Pons (tissue), 1 donor: ENCODE measurements around the gene TMEM51.
"Not testable (repeated sequence)": the region's sequence is repeated elsewhere in the genome, so short reads cannot be mapped to it uniquely, and the experiment has no call there.

ENCODE experiments used
- DNase-seq: peaks from one replicate; pipeline ENCODE4 v3.0.0-alpha.2; 2016; ENCODE audit warnings: low spot score

TMEM51 gene

DNA sequence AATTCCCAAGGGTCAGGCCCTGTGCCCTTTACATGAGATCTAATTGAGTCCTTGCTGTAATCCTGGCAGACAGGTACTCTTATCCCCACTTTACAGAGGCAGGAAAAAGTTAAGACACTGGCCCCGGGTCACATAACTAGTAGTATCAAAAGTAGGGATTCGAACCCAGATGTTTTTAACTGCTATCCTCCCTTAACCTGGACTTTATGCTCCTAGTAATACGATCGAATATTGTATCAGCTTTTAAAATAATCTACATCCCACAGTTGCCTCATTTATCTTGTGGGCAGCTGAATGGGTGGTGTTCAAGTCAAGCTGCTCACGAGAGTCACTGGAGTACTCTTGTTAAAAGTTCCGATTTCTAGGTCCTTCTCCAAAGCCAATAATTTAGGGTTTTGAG lies 25.5 kb upstream of the TMEM51 start:
- no peak for DNase-seq

DNA sequence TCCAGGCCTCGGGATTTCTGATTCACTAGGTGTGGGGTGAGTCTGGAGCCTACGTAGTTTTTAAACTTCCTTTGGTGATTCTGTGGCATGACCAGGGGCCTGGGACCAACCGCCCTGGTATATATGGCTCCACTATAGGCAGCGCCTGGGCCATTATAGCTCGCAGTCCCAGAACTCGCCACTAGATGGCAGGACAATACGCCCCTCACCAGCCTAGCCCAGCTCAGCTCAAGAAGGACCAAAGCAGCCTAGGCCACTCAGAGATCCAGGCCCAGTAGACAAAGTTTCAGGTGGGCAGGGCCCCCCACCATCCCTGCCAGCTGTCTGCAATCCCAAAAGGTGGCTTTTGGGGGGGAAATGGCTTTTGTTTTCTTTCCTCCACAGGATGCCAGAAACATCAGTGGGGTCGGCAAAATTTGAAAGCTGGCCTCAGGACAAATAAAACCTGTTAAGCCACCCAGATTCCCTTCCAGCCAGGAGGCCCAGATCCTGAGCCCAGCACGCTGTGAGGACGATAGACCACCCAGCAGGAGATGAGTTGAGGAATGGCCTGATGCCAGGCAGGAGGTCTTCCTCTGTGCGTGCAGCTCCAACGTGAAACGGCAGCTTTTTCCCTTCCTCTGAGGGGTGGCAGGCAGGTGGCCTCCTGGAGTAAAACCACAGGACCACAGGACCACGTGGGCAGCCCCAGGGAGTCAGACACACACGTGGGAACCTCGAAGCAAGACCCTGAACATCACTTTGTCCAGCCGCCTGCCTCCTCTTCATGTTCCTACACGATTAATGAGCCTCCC lies 24.8 kb upstream of the TMEM51 start:
- DNase-seq, result peak; percentile 37

DNA sequence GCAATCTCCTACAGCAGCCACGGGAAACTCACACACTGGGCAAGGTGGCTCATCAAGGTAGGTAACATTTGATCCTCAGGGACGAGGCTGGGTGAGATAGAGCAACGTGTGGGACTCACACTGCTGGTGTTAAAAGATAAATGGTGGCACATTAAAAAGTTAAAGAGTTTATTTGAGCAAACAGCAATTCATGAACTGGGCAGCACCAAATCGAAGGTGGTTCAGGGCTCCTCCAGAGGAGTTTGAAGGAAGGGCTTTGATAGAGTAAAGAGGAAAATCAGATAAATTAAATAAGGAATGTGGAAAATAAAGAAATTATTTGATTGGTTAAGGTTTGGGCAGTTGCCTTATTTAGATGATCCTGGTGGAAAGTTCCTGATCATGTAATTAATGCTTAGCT lies 23.6 kb upstream of the TMEM51 start:
- no peak for DNase-seq

DNA sequence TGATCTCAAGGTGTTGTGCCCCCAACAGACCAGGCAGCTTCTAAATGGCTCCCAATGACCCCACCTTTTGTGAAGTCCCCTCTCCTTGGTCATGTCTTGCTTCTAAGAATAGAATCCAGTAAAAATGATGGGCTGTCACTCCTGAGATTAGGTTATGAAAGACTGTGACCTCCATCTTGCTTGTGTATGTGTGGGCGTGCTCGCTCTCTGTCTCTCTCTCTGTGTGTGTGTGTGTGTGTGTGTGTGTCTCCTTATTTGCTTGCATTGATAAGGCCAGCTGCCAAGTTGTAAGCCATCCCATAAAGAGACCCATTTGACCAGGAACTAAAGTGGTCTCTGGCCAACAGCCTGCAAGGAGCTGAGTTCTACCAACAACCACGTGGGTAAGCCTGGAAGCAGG lies 22.9 kb upstream of the TMEM51 start:
- no peak for DNase-seq

DNA sequence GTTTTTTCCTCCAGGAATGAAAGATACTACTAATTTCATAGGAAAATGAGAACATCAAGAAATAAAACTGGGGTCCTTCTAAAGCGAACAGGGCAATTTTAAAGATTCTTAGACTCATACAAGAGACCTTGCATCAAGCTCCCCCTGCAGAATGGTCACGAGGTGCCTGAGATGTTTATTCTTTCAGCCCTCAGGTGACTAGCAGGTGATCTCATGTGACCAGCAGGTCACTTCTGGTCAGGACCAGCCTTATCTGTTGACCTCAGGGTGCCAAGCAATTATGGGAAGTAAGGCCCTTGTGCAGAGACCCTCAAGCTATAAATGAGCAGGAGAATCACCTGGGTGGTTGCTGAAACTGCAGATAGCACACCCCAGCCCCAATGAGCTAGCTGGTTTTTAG lies 20.6 kb upstream of the TMEM51 start:
- no peak for DNase-seq

DNA sequence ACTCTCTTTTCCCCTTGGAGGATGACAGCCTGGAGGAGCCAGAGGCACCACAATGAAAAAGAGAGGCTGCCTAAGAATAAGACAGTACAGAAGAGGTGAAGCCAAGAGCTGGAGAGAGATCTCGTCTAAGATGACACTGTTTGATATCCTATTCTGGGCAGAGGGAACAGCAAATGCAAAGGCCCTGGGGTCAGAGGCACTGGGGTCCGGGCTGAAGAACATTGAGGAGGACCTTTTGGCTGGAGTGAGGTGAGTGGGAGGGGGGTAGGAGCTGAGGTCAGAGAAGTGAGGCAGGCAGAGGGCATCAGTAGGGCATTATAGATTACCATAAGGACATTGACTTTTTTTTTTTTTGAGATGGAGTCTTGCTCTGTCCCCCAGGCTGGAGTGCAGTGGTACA lies 19.3 kb upstream of the TMEM51 start:
- DNase-seq, result no peak

DNA sequence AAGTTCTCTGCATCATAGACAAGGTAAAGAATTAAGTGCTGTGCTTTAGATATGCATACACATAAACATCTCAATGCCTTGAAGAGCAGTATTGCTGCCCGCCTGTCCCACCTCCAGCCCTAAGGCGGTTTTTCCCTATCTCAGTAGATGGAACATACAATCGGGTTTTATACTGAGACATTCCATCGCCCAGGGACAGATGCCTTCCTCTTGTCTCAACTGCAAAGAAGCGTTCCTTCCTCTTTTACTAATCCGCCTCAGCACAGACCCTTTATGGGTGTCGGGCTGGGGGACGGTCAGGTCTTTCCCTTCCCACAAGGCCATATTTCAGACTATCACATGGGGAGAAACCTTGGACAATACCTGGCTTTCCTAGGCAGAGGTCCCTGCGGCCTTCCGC lies 17.9 kb upstream of the TMEM51 start:
- not testable (repeated sequence) for DNase-seq

DNA sequence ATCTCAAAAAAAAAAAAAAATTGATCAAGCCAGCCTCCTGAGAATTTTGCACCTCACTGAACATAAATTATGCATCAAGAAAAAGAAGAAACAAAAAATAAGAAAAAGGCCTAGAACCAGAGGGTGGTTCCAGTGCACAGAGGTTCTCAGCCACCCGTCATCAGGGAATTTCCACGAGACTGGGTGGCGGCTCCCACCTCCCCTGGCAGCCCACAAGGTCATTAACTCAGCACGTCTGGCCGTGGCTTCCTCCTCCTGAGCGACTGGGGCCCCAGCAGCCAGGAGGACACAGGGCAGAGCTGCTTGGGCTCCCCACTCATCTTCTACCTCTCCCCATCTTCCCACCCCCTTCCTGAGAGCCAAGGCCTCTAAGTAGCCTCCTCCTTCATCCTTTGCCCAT lies 15.7 kb upstream of the TMEM51 start:
- DNase-seq, result no peak

DNA sequence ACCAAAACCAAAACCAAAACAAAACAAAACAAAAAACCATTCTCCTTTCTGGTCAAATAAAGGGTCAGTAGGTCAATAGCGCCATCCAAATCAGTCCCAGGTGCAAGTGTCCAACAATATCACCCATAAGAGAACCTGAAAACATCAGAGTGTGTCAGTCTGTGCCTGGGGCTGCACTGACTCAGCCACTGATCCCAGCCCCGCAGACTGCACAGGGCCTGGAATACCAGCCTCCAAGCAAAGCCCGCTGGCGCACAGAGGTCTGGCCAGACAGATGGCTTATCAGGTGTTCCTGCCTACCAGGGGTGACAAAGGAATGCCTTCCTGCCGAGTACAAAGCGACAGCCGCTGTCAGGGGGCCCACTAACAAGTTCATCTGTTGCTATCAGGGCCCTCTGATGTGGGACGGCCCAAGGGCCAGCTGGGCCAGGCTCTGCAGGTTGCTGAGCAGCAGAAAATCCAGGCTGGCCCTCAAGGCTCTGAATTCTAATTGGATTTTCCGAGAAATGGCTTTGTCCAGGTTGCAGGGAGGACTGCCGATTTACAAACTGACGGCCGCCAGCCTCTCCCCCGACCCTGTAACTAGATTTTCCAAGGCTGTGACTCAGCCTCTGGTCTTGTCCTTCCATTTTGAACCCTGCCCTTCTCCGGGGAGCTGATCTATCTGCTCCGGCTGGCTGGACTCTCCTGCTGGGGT lies 13.7 kb upstream of the TMEM51 start:
- no peak for DNase-seq

DNA sequence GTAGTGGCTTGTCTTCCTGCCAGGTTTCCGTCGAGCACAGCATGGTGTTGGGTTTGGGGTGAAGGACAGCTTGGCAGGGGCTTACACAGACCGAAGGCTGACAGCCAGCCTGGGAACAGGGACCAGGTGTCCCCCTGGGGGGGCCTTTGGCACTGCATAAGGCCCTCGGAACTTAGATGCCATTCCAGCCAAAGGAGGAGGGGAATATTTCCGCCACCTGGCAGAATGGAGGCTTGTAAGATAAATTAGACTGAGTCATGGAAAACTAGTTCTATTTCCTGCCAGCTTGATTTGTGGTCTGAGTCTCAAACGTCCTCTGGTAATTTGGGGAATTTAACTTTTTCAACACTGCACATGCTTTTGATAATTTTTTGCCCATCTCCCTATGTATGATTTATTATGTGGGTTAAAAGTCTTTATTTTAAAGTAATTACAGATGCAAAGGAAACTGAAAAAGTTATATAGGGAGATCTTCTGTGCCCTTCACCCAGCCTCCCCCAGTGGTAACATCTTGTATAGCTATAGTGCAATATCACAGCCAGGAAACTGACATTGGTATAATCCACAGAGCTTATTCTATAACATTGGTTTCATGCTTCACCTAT lies 11.5 kb upstream of the TMEM51 start:
- DNase-seq, result no peak

DNA sequence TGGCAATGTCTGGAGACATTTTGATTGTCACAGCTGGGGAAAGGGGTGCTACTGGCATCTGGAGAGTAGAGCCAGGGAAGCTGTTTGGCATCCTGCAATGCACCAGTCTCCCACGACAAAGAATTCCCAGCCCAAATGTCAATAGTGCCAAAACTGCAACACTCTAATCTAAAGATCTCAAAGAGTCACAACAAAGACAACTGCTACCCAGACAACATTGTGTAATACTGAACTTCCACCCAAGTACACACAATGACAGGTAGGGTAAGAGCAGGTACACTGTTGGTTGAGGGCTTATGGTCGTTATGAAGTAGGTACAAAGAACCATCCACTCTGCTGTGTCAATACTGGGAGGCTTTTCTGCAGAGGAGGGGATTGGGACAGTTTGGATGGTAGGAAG lies 8.2 kb upstream of the TMEM51 start:
- DNase-seq, result no peak

DNA sequence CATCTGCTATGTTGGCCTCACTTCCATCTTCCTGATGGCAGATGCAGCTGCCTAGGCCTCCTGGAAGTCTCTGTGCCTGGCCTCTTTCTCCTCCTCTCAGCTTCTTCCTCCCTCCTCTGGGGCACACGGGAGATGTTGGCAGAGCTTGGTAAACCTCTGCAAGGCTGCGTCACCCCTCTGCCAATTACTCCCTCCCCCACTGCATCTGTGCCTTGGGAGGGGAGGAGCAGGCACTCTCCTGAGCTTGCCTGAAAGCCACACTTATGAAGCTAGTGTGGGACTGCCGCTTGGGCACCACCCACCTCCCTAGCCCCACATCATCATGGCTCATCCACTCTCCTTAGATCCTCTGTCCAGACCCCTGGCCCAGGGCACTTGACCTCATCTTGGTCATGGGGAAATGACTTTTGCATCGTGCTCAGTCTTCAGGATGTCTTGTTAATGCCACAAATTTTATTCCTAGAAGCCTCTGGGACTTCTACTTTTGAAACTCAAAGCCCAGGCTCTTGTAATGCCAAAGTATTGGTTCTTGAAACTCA lies 7.3 kb upstream of the TMEM51 start:
- DNase-seq, result no peak

DNA sequence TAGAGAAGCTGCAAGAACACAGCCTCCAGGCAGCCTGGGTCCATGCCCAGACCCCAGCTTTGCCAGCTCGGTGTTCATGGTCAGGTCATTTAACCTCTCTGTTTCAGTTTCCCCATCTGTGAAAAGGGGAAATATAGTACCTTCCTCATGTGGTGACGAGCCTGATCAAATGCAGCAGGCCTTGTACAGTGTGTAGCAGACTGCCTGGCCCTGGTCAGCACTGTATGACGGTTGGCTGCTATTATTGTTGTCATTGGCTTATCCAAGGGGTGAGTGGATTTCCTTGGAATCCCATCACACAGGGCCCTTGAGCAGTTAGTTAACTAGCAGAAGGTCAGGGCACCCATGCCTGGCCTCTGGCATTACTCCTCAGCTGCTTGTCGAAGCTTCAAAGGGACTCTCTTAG lies 6.6 kb upstream of the TMEM51 start:
- DNase-seq, result peak; percentile 29

DNA sequence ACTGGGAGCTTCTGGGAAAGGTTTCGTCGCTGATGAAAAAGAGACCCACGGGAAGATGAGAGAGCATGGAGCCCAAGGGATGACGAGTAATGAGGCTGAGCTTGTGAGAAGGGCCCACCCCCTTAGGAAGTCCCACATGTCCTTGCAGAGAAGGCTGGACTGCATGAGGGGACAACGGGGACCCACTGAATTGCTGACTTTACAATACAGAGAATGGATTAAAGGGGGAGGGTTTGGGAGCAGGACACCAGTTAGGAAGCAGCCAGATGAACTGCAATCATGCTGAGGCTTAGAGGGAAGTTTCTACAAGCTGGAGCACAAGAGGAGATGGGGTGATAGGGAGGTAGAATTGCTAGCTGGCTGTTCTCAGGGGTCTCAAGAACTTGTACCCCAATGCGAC lies 5.5 kb upstream of the TMEM51 start:
- DNase-seq, result no peak

DNA sequence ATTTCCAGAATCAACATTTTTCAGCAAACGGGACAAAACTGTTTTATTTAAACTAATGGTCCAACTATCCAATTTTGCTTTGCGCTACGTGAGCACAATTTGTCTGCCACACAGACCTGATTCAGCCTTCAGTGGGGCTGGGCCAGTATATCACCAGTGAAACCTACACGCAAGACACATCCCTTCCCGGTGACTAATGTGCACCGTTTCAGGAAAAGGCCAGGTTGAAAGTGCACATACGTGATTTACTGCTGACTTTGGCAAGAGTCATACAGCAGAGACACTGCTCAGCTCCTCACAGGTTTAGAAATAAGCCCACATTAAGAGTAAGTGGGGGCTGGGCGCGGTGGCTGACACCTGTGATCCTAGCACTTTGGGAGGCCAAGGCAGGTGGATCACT lies 5.1 kb upstream of the TMEM51 start:
- no peak for DNase-seq

DNA sequence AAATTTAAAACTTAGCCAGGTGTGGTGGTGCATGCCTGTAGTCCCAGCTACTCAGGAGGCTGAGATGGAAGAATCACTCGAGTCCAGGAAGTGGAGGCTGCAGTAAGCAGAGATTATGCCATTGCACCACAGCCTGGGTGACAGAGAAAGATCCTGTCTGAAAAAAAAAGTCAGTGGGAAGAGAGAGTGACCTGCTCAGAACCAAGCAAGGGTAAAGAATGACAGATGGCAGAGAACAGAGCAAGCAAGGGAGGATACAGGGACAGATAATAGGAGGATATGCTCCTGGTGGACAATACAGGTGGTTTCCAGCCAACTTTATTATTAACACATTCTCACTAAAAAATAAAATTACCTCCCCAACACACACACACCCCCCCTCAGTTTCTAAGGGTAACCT lies 4.6 kb upstream of the TMEM51 start:
- no peak for DNase-seq

DNA sequence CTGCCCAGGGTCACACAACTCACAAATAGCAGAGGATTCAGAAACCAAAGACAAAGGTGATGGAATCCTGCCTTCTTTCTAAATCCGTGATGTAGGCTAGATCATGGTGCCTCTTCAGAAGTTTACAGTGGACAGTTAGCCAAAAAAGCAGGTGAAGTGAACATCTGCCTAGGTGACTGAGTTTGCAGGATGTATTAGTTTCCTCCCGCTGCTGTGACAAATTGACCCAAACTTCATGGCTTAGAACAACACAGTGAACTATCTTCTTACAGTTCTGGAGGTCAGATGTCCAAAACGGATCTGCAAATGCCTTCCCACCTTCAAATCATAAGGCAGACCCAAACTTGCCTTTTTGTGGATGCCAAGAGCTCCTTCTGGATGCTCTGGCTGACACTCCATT lies 3.2 kb upstream of the TMEM51 start:
- DNase-seq, result no peak

DNA sequence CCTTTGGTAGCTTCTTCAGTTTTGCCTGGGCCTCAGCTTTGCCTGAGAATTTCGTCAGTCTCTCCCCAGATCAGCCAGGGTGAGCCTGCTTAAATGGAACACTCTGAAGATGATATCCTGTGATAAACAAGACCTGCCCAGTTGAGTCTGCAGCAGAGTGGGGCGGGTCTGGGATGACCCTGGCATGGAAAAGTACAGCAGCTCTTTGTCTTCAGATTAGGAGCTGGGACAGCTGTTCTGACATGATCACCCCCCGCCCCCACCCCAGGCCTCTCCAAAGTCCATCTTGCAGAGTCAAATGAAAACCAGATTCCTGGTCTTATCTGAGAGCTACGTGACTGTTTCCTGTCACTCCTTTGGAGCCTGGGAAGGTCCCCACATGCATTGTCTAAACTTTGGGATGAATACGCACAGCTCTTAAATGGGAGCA lies 2.2 kb upstream of the TMEM51 start:
- DNase-seq, result no peak

DNA sequence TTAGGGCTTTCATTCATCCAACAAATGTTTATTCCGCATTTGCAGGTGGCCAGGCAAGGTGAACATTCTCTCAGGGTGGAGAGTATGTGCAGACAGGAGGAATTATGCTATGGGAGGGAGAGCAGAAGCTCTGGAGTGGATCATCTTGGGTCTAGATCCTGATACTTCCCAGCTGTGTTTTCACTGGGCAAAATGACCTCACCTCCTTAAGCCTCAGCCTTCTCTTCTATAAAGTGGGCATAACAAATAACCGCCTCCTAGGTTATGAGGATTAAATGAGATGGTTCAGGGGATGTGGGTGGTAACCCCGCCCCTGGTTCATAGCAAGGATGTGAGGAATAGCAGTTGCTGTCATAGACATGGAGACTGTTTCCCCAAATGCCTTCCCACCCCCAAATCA lies 1.7 kb upstream of the TMEM51 start:
- no peak for DNase-seq

DNA sequence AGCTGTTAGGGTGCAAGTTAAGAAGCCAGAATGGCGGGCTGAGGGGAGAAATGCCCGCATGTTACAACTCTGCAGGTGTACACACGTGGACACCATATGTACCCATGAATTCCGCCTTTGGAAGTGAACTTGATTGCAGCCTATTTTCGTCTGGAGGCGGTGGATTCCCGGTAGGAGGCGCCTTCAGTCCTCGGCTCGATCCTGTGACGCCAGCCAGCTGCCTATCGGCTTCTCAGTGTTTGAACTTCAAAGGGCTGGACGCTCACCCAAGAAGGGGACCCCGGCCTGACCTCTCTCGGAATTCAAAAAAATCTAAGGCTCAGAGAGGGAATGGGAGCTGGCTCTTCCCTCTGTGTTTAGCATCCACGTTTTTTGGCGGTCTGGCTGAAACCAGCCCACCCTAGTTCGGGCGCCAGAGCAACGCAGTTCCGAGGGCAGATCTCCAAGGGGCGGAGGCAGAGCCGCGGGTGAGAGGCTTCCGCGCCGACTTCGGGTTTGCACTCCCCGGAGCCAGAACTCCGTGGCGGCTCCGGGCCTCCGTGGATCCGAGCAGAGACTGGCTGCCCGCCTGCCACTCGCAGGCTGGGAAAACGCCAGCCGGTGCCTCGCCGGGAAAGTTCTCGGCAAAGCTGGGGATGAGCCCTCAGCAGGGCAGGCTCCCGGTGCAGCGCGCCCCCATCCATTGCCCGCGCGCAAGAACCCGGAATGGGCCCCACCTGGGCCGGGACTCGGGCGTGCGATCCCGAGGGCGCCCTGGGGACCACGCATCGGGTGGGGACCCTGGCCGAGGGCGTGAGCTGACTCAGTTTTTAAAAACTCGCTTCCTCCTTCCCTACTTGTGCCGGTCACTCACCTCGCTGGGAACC lies 996 bp upstream of the TMEM51 start:
- DNase-seq, result peak; percentile 78

DNA sequence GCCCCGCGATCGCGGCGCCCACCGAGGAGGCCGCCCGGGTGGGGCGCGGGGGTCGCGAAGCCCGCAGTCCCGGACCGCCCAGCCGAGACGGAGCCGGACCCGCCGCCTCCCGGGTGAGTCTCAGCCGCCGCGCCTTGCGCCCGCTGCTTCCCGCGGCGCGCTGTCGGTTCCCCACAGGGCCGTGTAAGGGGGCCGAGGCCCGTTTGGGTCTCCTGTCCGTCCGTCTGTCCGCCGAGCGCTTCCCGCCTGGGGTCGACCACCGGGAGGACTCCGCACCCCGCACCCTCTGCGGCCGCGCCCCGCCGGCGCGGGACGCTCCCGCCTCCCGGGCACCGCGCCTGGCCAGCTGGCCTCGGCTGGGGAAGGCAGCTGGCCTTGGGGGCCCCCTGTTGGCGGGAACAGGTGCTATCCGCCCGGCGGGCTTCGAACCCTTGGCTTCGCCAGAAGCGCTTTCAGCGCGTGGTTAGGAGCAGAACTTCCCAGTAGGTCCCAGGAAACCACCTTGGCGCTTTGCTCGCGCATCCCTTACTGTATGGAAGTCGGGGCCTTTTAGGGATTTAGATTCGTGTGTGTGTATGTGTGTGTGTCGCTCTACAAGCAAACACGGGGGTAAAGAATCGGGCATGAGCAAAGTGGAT lies 414 bp downstream of the TMEM51 start:
- DNase-seq, result no peak
